ENCODE data around the gene MSI2.
A peak's percentile ranks its signal among the peaks of the same experiment; 100 is the strongest.
"Not testable (repeated sequence)": the region's sequence is repeated elsewhere in the genome, so short reads cannot be mapped to it uniquely, and the experiment has no call there.

The MSI2 gene

DNA sequence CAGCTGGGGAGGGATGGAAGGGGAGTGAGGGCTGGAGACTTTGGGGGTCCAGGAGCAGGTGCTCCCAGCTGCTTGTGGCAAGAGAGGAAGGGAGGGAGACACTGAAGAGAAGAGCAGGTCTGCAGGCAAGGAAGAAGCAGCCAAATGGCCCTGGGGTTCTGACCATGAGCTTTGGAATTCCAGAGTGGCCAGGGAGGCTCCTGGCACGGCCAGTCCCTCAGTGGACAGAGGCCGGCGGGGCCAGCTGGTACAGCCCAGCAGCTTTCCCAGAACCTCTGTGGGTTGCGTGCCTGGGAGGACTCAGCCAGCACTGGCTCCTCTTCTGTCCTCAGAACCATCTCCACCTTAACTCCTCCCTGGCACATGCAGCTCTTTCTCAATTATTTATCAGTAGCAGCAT is 233.0 kb downstream of the MSI2 start:
- DNase-seq, result no peak

DNA sequence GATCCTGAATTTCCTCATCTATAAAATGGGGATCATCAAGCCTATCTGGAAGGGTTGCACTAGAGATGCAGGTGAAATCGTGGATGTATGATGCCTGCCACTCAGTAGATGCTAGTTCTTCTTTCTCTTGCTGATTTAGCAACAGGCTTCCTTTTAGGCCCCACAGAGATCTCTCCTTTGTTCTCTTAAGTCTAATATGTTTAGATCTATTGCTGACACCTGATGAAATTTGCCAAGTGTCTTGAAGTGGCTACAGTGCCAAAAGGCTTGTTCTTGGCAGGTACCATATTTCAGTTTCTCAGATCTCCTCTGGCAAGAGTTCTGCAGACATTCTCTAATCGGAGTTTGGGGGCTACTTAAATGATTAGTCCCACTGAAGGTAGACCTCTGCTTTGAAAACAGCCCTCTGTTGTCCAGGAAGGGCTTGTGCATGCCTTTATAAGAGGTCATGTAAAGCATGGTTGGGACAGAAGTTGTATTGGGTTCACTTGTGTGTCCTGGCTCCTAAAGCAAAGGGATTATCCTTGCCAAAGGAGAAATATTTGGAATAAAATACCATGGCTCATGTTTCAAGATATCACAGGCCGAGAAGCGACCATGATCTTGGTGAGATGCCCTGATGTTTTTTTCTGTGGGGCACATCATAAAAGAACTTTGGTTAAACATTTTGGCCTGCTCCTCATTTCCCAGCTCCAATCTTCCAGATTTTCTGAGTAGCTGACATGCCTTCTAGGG is 234.0 kb downstream of the MSI2 start:
- DNase-seq, result no peak

DNA sequence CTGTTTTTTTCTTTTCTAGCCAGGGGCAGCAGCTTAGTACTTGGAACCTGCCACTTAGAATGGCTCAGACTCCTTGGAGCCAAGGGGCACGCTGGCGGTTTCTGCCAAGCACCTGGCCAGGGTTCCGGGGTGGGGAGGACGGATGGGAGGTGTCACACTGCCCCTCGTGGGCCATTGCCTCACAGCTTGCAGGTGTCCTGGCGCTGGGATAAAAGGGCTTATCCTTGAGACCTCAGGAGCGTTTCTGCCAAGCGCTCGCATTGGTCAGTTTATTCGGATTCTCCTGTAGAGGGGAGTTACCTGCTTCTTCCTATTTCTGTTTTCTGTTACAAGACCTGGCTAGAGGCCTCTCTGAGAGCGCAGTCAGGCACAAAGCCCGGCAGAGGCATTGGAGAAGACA is 234.6 kb downstream of the MSI2 start:
- no peak for DNase-seq

DNA sequence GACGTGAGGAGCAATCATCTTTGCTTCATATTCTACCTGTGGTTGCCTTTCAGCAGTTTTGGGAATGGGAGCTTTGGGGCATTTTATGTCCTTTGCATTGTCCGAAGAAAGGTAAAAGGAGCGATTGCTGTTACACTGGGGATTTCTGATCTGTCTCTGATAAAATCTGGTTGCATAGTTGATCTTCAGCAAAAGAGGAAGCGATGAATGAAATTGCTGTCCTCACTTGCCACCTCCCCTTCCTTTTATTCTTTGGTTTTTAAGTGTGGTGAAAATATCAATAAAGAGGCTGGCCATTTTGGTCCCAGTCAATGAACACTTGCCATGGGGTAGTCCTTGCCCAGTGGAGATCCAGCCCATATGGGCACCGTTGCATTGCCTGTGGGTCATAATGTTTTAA is 236.8 kb downstream of the MSI2 start:
- no peak for DNase-seq

DNA sequence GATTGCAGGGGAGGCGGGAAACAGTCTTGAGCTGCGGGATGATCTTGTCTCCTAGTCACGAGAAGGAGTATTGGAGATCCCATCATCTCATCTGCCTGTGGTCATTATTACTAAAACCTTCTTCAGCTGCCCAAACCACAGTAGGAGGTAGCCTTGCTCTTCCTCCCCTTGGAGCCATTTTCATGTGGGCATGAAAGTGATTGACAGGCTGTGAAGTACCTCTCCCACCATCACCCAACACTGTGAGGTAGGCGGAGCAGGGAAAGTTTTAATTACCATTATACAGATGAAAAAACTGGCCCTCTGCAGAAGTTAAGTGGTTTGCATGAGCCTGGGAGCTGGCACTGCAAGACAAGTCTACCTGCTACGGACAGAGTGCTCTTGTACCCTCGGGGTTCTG is 237.3 kb downstream of the MSI2 start:
- no peak for DNase-seq

DNA sequence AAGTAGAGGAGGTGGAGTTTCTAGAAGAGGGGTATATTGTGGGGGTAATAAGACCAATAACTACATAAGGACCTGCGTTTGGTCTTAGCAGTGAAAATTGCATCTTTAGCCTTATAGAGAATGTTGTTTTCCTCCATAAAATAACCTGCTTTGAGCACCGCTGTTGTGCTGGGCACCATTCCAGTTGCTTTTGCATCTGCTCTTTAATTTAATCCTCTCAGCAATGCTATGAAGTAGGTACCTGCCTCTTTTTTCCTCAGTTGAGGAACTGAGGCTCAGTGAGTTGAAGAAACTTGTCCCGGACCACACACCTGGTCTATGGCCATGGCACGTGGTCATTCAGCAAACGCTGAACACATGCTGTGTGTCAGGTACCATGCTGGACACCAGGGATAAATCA is 238.1 kb downstream of the MSI2 start:
- no peak for DNase-seq

DNA sequence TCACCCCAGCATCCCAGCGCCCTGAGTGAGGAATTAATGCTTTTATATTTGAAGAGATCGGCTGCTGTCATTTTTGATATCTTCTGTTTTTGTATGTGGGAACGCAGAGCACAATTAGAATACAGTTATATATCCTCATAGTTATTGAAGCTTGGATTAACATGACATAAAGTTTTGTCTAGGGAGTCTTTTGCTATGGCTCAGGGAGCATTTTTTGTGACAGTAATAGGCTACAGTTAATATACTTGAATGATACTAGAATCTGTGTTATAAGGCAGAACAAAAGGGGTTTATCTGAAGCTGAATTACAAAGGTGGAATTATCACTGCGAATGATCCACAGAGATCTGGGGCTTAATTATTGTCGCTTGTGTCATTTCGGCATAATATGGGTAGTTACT is 239.4 kb downstream of the MSI2 start:
- no peak for DNase-seq

DNA sequence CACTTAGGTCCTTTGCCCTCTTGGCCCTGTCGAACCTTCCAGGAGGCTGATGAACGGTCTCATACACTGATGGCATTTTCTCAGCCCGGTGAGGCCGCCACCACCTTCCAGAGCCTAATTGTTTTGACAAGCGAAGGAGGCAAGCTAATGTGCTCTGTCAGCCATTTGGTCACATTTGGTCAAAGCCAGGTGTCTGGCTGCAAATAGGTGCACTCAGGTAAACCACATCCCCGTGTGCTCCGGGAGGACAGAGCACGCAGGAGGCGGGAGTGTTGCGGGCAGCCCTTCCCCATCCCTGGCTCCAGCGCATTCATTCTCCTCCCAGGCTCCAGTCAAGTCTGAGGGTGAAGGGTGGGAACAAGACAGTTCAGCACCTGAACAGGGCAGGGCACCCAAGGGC is 240.1 kb downstream of the MSI2 start:
- DNase-seq, result no peak

DNA sequence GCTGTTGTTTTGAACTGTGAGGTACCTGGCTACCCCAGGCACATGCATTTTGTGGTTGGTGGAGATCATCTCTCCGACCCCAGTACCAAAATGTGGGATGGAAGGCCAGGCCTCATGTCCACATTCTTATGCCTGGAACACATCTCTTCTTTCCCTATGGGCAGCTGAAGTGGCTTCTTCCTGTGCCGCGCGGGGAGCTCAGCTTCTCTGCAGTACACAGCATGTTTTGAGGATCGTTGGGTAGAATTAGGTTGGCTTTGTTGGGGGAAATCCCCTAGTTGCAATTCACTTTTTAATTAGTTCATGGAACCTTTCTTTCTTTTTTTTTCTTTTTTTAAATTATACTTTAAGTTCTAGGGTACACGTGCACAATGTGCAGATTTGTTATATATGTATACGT is 242.1 kb downstream of the MSI2 start:
- no peak for DNase-seq

DNA sequence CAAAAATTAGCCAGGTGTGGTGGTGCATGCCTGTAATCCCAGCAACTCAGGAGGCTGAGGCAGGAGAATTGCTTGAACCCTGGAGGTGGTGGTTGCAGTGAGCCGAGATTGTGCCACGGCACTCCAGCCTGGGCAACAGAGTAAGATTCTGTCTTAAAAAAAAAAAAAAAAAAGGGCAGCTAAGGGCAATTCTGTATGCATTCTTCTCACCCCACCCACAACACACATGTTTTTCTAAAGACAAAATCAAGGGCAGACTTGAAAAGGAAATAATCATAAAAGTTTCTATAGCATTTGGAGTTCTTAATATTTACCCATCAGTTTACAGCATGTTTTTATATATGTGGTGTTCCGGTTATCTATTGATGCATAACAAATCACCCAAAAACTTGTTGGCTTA is 242.9 kb downstream of the MSI2 start:
- not testable (repeated sequence) for DNase-seq

DNA sequence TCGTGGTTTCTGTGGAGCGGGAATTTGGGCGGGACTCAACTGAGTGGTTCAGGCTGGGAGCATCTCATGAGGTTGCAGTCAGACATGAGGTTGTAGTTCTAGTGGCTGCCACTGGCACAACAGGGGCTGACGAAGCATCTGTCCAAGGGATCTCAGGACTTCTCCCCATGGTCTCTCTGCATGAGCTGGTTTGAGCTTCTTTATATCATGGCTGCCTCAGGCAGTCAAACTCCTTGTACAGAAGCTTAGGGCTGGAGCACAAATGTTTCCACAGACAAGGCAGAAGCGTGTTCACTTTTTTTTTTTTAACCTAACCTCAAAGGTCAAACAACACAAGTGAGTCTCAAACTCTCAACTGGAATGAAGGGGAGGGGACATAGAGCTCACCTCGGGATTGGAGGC is 243.3 kb downstream of the MSI2 start:
- DNase-seq, result peak; percentile 24

DNA sequence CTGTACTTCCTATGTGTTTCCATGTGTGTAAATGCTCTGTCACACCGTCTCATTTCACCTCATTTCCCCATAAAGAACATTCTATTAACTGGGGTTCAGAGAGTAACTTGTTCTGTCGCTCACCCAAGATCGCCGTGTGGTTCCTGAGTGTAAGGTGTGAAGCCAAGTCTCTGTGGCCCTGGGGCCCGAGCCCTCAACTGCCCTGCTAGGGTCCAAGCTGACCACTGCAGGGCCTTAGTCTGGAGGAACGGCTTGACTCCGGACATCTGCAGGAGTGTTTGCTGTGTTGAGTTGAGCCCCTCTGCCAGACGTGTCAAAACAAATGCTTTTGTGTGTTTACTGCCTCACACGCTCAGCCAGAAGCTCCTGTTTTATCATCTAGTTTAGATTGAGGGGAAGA is 244.7 kb downstream of the MSI2 start:
- DNase-seq, result no peak

DNA sequence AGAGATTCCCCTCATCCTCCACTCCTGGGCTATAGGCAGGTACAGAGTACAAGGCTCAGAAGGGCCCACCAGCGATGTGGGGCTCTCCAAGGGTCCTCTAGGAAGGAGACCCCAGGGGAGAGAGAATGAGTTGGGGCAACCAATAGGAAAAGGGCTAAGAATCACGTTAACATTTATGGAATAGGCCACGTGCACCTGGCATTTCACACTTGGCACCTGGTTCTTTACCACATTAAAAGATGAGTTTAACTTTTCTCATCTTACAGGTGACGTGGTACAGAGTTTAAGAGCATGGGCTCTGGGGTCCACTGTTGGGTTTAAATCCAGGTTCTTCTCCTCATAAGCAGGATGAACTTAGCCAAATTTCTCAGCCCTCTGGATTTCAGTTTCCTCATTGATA is 245.7 kb downstream of the MSI2 start:
- no peak for DNase-seq

DNA sequence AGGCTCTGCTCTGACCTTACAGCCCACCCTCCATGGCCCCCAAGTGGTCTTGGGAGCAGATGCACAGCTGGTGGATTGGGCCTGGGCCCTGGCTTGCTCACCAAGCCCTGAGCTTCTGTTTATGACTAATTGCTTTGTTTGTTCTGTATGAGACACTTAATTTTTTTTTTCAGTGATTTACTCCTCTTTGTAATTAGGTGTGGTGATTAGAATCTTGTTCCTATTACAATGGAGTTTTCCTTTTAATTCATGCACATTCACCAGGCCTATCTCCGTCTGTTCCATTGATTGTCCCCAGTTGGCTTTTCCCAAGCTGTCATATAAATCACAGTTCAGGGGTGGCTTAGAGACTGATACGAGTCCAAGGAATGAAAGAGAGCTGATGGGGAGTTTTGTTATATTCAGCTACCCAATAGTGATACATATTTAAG is 246.5 kb downstream of the MSI2 start:
- DNase-seq, result no peak

DNA sequence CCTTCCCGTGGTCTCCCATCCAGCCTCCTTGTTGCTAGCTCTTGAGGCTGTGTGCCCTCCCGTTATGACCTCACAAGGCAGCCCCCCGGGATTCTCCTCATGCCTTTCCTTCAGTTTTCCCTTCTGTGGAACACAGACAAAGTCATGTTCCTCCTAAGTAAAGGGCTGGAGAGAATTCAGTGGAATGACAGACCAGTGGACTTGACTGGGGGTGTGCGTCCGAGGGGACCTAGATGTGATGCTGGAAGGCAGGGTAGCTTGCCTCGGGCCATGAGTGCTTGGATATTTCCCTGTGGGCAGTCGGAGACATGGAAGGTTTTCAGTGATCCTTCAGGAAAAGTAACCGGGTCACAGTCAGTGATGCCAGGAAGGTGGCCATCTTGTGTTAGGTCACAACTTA is 247.9 kb downstream of the MSI2 start:
- no peak for DNase-seq

DNA sequence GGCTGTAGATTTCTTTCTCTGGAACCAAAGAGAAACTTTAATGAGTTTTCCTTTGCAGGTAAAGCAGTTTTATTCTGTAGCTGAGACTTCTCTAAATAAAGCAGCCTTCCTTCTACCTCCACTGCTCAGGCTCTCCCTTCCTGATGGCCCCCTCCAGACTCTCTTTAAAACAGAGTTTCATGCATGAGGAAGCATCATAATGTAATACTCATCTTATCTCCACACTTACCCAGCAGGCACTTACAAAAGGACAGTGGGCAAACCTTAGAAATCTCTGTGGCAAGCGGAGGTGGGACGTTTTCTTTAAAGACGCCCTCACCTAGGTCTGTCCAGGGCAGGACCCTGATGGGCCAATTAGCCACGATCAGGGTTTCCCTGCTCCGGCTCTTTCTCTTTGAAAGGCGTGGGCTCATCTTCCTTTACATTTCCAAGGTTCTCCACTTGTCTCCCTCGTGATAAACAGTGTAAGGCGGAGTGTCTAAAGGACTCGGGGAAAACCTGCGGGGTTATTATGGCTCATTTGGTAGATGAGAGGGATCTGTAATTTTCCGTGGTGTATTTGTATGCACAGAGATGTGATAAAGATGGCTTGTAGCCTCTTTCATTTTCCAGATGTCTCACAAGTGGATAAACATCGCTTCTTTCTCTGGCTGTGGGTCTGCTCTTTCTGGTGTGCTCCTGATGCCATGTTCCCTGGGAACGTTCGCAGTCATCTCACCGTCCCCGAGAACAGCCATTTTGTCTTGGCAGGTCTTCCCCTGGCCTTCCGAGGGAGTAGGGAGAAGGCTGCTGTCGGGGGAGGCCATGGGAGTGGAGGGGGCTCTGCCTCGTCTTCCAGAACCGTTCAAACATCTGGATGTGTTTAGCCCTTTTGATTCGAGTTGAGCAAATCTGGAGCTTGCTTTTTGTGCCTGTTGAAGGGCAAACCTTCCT is 249.8 kb downstream of the MSI2 start:
- DNase-seq, result no peak

DNA sequence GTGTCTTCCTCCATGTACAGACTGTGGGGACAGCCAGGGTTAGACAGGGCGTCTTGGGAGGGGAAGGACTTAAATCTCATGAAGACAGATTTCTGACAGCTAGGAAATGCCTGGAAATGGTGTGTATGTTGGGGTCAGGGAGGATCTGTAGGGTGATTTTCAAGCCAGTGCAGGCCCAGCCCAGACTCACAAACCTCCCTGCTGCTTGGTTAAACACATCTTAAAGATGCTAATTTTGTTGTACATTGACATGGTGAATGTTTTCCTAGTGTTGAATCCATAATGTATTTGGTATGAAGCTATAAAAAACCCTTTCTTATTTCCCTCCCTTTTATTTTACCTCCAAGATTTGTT is 250.4 kb downstream of the MSI2 start:
- no peak for DNase-seq

DNA sequence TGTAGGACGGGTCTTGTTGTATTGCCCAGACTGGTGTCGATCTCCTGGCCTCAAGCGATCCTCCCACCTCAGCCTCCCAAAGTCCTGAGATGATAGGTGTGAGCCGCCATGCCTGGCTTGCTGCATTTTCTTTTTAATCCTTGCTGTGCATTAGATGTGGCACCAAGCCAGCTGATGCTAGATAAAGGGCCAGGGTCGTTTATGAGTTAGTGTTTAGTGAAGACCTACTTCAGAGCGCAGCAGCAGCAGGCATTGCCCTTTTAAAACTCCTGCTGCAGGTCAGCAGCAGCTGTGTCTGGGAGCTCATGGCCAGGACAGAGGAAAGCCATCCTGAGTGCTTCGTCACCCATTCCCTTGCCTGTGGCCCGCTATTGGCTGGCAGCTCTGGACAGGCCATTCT is 251.5 kb downstream of the MSI2 start:
- DNase-seq, result no peak

DNA sequence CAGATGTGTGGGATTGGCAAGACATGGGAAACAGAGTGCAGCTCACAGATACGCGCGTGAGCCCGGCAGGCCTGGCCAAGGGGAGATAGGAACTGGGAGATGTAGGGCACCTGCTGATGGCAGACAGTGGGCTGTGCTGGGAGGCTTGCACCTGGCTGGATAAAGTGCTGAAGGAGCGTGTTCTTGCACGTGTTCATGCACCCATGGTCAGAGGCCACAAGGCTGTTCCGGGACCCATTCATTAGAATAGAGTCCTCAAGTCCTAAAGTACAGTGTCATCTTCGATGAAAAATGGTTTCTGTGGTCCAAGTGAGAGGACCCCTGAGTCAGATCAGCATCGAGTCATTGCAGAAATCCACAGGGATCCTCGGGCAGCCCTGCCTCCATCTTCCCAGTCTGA is 252.3 kb downstream of the MSI2 start:
- DNase-seq, result no peak

DNA sequence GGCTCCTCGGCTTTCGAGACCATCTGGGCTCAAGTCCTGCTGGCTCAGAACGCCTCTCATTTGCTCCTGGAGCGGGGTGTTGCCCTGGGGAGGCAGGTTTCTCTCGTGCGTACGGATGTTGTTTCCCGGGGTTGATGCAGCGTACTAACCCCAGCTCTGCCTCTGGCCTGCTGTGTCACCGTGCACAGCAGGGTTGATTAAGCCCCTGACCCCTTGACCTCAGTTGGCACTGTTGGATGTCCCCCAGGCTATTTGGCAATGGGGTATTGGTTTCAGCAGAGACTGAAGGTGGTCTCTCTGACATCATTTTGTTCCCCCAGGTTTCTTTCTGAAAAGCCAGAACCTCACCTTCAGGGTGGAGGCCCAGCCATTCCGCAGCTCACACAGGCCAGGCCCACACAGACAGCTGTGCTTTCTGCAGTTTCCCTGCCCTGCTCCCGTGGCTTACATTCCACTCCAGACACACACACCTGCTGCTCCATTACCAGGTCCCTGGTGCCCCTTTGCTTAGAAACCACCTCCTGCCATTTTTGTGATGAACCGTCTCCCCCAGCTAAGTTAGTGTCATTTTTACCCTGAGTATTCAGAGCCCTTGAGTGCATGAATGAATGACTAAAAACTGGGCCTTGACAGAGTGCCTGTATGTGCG is 255.3 kb downstream of the MSI2 start:
- DNase-seq, result no peak

DNA sequence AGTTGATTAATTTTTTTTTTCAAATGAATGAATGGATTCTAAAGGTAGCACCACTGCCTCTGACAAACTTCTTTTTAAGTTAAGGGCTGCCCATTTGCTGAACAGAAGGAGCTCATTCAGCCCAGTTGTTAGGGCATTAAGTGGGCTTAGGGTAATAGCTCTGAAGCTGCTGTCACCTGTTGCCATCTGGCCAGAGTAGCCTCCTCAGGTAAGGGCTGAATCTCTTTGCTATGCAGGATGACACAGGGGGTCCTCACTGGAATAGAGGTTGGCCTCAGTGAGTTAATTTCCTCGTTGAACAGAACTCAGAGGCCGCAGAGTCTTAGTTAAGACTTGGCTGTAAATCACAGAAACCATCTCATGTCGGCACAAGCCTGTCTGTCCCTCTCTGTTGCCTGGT is 255.9 kb downstream of the MSI2 start:
- no peak for DNase-seq

DNA sequence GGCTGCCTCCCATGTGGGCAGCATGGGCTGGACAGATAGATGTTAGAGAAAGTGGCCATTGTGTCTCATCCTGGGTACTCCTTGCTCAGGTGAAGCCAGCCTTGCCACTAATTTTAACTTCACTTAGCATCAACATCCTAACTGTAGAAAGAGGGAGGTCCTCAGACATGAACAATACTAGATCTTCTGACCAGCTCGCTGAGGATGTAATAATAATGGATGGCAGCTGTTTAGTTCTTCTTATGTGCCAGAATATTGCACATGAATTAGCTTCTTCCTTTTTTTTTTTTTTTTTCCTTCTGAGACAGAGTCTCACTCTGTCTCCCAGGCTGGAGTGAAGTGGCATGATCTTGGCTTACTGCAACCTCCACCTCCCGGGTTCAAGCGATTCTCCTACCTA is 256.4 kb downstream of the MSI2 start:
- no peak for DNase-seq

DNA sequence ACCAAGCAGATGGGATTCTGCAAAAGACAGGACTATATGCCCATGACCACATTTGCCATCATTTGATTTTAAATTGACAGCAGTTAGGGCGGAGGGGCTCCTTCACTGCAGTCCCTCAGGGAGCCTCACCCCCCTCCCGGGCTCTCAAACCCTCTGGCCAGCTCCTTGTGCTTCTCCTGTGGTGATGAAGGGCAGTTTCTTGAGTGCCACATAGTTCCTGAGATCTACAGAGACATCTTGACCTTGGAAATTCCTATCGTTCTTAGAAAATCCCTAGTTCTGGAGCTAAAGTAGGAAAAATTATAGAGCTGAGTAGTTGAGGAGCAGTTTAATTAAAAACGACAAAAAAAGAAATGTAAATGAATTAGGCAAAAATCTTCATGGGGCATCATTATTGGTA is 257.2 kb downstream of the MSI2 start:
- no peak for DNase-seq

DNA sequence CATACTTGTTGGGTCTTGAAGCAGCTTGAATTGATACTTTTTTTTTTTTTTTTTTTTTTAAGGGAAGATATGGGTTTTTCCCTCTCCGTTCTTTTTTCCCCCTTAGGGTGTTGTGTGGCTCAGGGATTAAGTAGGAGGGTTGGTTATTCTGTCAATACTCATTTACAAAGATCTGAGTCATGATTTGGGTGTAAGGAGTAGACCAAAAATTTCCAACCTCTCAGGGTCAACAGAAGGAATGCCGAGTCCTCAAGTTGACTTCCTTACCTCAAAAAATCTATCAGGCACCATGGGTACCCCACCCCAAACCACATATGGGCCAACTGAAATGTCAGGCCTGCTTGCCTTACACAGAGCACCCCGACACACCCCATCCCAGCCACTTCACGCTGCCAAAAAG is 258.3 kb downstream of the MSI2 start:
- no peak for DNase-seq

Data from hematopoietic multipotent progenitor cell treated with erythropoietin and hydrocortisone succinate and interleukin-3 and kit ligand, for 8 days (in vitro differentiated cells).